HG02678 (cell line): ENCODE data around the gene CCDC187.

Experiments used
- ATAC-seq: cut with Tn5 transposase; IDR thresholded peaks from one replicate; pipeline ENCODE4 v1.9.1; 2021; ENCODE audit warnings: mild to moderate bottlenecking, moderate library complexity; ENCODE audit not compliant: unreplicated experiment

The CCDC187 gene

GRCh38 chr9:136211441-136212344, 92.2 kb downstream of the CCDC187 start:
- no peak for ATAC-seq

DNA sequence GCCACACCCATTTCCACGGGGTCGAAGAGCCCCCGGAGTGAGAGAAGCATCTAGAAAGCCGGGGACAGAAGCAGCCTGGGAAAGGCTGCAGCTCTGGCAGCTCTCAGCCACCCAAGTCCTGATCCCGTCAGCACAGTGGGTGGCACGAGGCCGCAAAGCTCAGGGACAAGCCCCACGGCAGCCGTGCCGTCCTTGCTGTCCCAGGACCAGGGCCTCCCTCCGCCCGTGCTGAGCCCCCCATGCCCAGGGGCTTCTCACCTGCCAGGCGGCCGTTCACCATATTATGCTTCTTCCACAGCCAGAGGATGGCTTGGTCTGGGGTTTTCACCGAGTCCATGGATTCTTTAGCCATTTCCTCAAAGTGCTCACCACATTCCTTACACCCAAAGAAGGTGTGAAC, 92.9 kb downstream of the CCDC187 start:
- ATAC-seq, result no peak

- ATAC-seq, result no peak
Measured at GRCh38 chr9:136210276-136210675, 93.6 kb downstream of the CCDC187 start.

DNA sequence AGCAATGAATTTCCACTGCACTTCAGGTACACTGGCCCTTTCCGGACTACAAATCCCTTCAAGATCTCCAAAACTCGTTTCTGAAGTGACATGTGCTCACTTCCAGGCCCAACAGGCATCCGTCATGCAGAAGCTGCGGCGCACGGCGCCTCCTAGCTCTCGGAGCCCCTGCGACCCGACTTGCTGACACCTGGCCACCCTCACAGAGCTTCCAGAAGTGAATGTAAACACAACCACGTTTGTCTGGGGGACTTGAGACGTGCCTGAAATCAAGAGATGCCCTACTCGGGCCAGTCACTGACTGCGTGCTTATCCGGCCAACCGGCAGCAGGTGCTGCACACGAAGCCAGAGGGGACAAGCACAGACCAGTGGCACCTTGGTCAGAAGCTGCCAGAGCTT, 94.1 kb downstream of the CCDC187 start:
- ATAC-seq, result no peak

- ATAC-seq, result no peak
Measured at GRCh38 chr9:136209232-136209631, 94.7 kb downstream of the CCDC187 start.

- ATAC-seq, result no peak
Measured at GRCh38 chr9:136208675-136209074, 95.2 kb downstream of the CCDC187 start.

GRCh38 chr9:136207616-136208015, 96.3 kb downstream of the CCDC187 start:
- no peak for ATAC-seq

DNA sequence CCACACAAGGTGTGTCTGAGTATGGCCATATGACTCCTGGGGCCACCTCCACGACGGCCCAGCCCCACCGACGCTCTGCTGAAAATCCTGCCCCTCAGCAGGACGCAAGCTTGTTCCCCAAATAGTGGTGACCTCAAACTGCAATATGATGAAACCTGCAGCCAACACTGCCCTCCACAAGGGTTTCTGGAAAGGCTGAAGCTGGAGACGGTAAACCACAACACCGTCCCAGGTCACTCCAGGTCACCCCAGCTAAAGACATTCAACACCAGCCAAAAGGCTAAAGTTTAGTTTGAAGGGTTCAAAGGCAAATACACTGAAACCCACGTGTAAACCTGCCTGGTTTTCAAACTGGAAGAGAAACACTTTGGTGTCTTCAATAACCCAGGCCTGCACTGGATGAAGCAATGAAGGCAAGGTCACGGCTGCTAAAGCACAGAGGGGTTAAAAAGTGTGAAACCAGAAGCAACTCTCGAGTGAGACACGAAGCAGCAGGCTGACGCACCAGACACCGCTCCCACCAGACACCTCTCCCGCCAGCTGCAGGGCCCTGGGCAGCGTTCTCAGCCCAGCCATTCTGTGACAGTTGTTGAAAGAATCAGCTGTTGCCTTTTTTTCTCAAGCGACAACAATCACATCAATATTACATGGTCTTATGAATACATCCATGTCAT, 97.2 kb downstream of the CCDC187 start:
- no peak for ATAC-seq

GRCh38 chr9:136205707-136205992, 98.2 kb downstream of the CCDC187 start:
- ATAC-seq, result no peak

DNA sequence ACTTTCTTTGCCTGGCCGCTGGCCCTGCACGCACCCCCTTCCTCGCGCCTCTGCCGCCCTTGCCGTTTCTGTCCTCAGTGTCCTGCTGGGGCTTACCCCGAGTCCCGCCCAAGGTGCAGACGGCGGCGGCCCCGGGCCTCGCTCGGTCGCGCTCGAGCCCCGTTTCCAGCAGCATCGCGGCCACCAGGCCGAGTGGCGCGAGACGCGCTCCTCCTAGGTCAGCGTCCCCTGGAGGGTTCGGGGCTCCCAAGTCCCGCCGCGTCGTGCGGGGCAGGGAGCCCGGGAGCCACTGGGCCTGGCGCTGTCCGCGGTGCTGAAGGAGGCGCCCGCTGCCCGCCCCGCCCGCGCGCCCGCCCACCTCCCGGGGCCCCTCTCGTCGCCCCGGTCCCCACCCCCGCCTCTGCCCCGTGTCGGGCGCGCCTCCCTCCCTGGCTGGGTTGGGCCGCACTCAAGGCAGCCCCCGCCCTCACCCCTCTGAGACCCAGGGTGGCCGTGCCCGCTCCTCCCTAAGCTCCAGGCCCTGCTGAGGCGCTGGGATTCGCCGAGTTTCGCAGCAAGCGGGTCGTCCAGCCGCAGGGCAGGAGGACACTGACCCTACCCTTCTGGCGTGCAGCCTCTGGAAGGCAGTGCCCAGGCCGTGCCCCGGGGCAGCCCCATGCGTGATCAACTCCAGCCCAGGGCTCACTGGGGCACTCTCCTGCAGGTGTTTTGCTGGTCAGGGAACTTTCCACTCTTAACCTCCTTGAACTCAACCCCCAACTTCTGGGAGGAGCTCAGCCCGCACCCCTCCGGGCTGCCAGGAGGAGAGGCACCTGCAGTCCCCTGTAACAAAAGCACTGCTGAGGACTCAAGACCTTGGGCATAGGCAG, 98.8 kb downstream of the CCDC187 start, which contains the start of gene LHX3:
TSS of gene LHX3 (minus strand) at position 291 of the 869 bp plus-strand sequence. CDS start at position 175, 116 bp downstream.
- ATAC-seq, result no peak

- no peak for ATAC-seq
Measured at GRCh38 chr9:136204145-136204805, 99.6 kb downstream of the CCDC187 start.

DNA sequence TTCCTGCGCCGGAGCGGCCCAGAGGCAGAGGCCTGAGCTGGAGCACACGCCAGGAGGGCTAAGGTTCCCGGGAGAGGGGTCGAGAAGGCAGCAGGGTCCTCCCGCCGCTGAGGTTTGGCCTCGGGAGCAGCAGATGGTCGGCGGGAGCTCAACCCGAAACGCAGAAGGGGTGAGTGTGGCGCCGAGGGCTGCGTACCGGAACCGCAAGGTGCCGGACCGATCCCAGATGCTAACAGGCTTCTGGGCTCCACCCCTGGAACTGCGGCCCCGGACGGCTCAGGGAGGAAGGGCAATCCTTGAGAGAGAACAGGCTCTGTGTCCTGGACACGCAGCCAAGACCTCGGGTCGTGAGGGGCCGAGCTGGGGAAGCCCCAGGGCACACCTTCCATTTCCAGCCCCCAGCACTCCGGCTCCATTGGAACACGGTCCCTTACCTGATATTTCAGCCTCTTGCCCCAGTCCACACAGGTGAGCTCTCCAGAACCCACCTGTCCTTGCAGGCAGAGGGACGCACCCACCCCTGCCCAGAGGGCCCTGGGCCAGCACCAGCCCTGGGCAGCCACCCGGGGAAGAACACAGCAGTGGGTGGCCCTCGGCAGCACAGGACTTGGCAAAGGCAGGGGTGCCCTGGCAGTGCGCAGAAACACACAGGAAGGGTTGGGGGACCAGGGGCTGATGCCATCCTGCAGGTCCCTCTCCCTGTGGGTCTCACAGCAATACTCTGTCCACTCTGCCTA, 100.3 kb downstream of the CCDC187 start:
- no peak for ATAC-seq

DNA sequence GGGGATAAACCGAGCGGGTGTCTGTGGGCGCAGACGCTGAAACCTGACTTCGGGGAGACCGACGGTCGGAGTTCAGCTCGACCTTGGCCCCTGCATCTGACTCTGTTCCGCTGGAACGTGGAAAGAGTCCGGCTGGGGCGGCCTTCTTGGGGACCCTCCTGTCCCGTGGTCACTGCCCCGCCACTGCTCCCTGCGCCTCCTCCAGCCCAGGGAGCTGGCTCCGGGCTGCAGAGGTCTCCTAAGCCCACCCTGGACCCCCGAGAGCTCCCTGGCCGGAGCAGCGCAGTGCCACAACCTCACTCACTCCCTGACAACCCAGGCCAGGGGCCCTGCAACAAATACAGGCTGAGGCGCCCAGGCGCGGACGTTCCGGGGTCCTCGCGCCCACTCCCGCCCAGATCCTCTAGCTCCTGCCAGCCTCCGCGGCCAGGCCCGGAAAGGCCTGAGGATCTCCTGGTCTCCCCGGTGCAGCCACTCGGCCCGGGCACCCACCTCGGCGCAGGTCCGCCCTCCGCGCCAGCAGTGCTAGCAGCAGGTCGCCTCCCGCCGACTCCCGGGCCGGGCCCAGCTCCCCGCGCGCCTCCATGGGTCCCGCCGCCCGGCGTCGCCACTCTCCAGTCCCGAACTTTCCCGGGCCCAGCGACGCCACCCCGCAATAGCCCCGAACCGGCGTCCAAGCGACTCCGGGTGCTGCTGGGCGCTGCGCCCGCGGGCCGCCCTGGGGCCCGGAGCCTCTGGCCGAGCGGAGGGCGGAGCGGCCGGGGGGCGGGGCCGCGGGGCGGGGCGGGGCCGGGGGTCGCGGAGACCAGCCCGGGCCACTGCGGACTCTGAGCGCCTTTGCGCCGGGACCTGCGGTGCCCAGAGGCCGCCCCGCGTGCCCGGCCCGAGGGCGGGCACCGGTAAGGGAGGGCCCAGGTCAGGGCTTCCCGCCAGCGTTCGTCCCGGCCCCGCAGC, 101.2 kb downstream of the CCDC187 start:
- no peak for ATAC-seq

- ATAC-seq, result no peak
Measured at GRCh38 chr9:136201609-136202453, 102.1 kb downstream of the CCDC187 start.

DNA sequence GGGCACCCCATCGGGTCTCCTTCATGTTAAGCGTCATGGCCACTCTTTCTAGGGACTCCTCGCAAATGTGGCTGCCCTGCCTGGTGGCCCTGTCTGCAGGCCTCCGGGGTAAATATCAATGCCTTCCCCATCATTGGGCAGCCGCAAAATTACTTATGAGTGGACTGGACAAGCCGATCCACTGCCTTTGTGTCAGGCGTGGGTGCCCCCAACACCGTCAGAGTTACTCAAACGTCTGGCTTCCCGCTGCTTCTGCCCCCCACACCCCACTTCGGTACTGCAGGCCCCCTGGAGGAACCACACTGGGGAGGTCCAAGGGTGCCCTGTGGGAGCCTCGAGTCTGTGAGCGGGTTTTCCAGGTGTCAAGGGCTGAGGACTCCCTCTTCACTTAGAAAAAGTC, 102.7 kb downstream of the CCDC187 start:
- no peak for ATAC-seq

DNA sequence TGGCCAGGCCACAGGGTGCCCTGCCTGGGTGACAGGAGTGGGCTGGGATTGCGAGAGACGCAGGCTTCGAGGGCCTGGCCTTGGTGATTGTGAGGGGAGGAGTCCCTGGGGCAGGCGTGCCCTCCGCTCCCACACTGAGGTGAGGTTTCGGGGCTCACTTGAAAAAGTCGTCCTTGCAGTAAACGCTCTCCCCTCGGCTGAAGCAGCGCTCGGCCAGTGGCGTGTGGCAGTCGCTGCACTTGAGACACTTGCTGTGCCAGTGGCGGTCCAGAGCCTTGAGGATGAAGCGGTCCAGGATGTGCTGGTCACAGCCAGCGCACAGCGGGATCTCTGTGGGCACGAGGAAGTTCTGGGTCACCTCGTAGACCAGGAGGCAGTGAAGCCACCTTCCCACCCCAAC, 103.5 kb downstream of the CCDC187 start:
- ATAC-seq, result no peak
